ENCODE results near the gene ARHGAP32.
A peak's percentile ranks its signal among the peaks of the same experiment; 100 is the strongest.

The ARHGAP32 gene

DNA sequence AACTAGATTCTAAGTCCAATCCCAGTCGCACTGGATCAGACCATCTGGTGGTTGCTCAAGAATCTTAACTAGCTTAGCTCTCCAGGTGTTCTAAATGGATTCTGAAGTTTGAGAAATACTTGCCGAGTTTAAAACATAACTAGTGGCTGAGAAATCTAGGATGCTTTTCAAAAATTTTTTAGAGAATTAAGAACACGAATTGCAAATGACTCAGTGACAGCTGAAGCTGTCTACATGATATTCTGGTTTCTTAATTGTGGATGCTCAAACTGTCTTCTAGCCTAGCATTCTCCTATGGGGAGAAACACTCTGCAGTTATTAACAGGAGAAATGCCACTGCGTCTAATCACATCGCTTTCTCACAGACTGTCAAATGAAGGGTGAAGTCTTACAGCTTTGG is 229.2 kb downstream of the ARHGAP32 start:
- no peak for DNase-seq (ENCODE audit: low read depth)
- H3K4me3 ChIP-seq (ENCODE audit: low read length) = no peak overlapping the region
- TF ChIP-seq, protein P1, sequence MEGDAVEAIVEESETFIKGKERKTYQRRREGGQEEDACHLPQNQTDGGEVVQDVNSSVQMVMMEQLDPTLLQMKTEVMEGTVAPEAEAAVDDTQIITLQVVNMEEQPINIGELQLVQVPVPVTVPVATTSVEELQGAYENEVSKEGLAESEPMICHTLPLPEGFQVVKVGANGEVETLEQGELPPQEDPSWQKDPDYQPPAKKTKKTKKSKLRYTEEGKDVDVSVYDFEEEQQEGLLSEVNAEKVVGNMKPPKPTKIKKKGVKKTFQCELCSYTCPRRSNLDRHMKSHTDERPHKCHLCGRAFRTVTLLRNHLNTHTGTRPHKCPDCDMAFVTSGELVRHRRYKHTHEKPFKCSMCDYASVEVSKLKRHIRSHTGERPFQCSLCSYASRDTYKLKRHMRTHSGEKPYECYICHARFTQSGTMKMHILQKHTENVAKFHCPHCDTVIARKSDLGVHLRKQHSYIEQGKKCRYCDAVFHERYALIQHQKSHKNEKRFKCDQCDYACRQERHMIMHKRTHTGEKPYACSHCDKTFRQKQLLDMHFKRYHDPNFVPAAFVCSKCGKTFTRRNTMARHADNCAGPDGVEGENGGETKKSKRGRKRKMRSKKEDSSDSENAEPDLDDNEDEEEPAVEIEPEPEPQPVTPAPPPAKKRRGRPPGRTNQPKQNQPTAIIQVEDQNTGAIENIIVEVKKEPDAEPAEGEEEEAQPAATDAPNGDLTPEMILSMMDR (IDR thresholded peaks at IDR 0.05; ENCODE audit: insufficient read depth, low read depth, low read length, missing control alignments) = no peak

DNA sequence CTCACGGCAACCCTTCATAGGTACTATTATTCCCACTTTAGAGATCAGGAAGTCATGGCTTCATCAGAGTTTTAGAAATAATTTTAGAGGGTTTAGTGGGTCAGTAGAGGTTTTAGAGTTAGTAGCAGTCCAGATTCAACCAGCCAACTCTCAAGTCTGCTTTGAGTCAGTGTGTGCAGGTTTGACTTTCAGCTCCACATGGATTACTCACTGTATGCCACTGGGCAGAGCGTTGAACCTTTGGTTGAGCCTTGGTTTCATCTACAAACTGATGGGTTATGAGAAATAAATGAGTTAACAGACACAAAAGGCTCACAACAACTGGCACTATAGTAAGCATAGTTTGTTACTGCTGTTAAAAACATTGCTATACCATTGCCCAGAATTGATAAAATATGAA is 230.5 kb downstream of the ARHGAP32 start:
- DNase-seq (ENCODE audit: low read depth) = no peak
- H3K4me3 ChIP-seq (ENCODE audit: low read length) = no peak overlapping the region
- TF ChIP-seq, protein P1 (IDR thresholded peaks at IDR 0.05; ENCODE audit: insufficient read depth, low read depth, low read length, missing control alignments) = no peak

DNA sequence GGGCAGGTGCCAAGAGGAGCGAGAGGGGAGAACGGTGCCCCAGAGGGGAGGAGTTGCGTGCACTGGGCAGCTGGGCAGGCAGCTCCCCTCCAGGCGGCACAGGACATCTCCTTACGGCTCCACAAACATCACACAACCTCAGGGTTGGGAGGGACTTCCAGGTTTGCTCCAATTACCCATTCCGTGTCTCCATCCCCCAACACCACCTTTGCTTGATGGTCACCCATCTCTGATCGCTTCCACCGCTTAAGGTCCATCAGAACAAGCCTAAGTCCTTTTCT is 235.0 kb downstream of the ARHGAP32 start:
- TF ChIP-seq, protein P1 (IDR thresholded peaks at IDR 0.05; ENCODE audit: insufficient read depth, low read depth, low read length, missing control alignments) = no peak
- no peak overlapping the region for H3K4me3 ChIP-seq (ENCODE audit: low read length)
- no peak for DNase-seq (ENCODE audit: low read depth)

DNA sequence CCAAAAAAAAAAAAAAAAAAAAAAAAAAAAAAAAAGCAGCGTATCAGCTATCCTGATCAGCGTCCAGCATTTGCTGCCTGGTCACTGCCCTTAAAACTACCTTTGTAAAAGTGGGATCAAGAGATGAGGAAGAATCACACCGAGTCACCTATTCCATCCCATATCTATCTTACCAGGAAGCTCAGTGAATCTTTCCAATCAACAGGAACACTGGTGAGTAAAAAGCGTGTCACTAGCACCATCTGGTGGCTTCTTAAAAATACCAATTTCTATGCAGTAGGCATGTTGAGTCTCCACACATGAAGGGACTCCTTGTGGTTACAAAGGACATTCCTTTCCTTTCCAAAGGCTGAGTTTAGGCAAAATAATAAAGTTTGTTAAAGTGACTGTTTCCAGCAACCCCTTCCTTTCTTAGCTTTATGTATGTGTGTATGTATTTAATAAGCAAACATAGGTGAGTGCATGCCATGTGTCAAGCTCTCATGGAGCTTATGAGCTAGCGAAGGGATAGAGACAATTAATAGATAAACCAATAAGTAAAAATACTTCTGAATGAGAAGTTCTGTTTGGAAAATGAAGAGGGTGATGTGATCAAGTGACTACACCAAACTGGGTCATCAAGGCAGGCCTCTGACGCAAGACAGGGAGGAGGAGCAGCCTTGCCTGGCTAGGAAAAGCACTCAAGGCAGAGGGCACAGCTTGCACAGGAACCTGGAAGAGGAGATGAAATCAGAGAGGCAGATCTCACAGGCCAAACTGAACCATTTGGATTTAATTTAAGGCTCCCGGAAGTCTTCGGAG is 235.5 kb downstream of the ARHGAP32 start:
- H3K4me3 ChIP-seq (ENCODE audit: low read length) = no peak overlapping the region
- TF ChIP-seq, protein P1 (IDR thresholded peaks at IDR 0.05; ENCODE audit: insufficient read depth, low read depth, low read length, missing control alignments) = peak; percentile 71
- peak; percentile 81 for DNase-seq (ENCODE audit: low read depth)

DNA sequence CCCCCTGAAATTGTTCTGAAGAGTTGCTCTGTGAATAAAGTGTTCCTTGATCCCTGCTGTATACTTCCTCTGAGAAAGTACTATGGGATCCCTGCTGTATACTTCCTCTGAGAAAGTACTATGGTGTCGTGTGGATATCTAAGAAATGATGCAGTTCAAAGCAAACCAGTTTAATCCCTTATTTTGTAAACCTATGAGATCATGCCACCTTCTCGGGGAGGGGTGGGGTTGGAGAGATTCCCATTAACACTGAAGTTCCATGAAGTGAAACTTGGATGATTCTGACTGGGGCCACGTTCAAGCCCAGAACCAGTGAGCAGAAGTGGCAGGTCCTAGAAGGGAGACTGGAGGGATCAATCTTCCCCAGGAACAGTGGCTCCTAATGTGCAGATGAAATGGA is 236.5 kb downstream of the ARHGAP32 start:
- DNase-seq (ENCODE audit: low read depth) = no peak
- H3K4me3 ChIP-seq (ENCODE audit: low read length) = no peak overlapping the region
- TF ChIP-seq, protein P1 (IDR thresholded peaks at IDR 0.05; ENCODE audit: insufficient read depth, low read depth, low read length, missing control alignments) = no peak

DNA sequence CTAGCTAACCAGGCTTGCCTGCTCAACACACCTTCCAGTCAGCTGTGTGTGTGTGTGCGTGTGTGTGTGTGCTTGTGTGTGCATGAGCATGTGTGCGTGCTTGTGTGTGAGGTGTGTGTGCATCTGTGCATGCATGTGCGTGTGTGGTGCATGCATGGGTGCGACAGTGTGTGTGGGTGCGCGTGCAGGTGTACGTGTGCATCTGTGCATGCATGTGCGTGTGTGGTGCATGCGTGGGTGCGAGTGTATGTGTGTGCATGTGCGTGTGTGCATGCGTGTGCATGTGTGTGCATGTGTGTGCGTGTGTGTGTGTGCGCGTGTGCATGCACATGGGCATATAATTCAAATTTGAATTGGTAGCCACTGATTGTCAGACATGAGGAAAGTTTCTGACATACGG is 239.0 kb downstream of the ARHGAP32 start:
- TF ChIP-seq, protein P1 (IDR thresholded peaks at IDR 0.05; ENCODE audit: insufficient read depth, low read depth, low read length, missing control alignments) = no peak
- DNase-seq (ENCODE audit: low read depth) = no peak
- no peak overlapping the region for H3K4me3 ChIP-seq (ENCODE audit: low read length)
